Sciatic nerve (tissue), 2 donors: ENCODE measurements around the gene CCDC187. TPM values are rescaled to one million over a fixed set of nuclear protein-coding genes. Genes with fewer than 3 reads are reported as not detected.

Experiments
- ATAC-seq: fragments of 200-7000 bp; cut with Tn5 transposase; one replicate; pipeline ENCODE4 v1.9.1; 2020; ENCODE audit warnings: mild to moderate bottlenecking, moderate library complexity
- DNase-seq: peaks from one replicate; pipeline ENCODE4 v3.0.0-alpha.2; 2020; ENCODE audit warnings: low spot score
- intact Hi-C: fragments of 100-400 bp; cut with DNase I; formaldehyde crosslinking; loops from one replicate; pipeline ENCODE4 v1.14.2; 2022
- total RNA-seq: library from RNA; stranded (reverse); fragmentation: NEBNext Ultra II Directional; extraction: Animal tissue kit (Norgen Biotek cat#: 25700); gene quantifications from one replicate; pipeline ENCODE4 v1.2.1, GENCODE V29; 2021
- donor health status: DM: no; HTN: no; CAD: no.
- donor health status: DM: no; HTN: no; CAD: no.

CCDC187 gene
- total RNA-seq, 1 donor from 2014 or later = 0.13 TPM

GRCh38 chr9:136304981-136305380, 1.1 kb upstream of the CCDC187 start:
- intact Hi-C loops = no loop called here
- no peak for DNase-seq
- no peak for ATAC-seq

GRCh38 chr9:136304456-136304855, 562 bp upstream of the CCDC187 start:
- intact Hi-C loops = no loop called here
- DNase-seq (no peak), ATAC-seq (no peak)

- DNase-seq (no peak), ATAC-seq (no peak)
- intact Hi-C loops = no loop called here
Measured at GRCh38 chr9:136303066-136303824, 649 bp downstream of the CCDC187 start.

GRCh38 chr9:136302527-136302926, 1.4 kb downstream of the CCDC187 start:
- intact Hi-C loops = no loop called here
- DNase-seq (no peak), ATAC-seq (no peak)

- intact Hi-C loops = no loop called here
- ATAC-seq (no peak), DNase-seq (no peak)
Measured at GRCh38 chr9:136300866-136301265, 3.0 kb downstream of the CCDC187 start.

GRCh38 chr9:136300016-136300545, 3.8 kb downstream of the CCDC187 start:
- intact Hi-C loops = no loop called here
- DNase-seq (no peak), ATAC-seq (no peak)

GRCh38 chr9:136299541-136299940, 4.4 kb downstream of the CCDC187 start:
- ATAC-seq (no peak), DNase-seq (no peak)
- intact Hi-C loops = no loop called here

- no peak for DNase-seq
- no peak for ATAC-seq
- intact Hi-C loops = no loop called here
Measured at GRCh38 chr9:136299116-136299515, 4.8 kb downstream of the CCDC187 start.

GRCh38 chr9:136297766-136298735, 5.8 kb downstream of the CCDC187 start:
- DNase-seq (no peak), ATAC-seq (no peak)
- intact Hi-C loops = no loop called here

- intact Hi-C loops = no loop called here
- DNase-seq = no peak
Measured at GRCh38 chr9:136297016-136297691, 6.7 kb downstream of the CCDC187 start.

GRCh38 chr9:136296434-136297015, 7.4 kb downstream of the CCDC187 start:
- ATAC-seq = no peak
- intact Hi-C loops = no loop called here
- no peak for DNase-seq

More at GRCh38 chr9:136297016-136297691, 6.7 kb downstream of the CCDC187 start:
- ATAC-seq = no peak

GRCh38 chr9:136295542-136296433, 8.1 kb downstream of the CCDC187 start:
- DNase-seq (no peak), ATAC-seq (no peak)
- intact Hi-C loops = no loop called here

- no peak for DNase-seq
- intact Hi-C loops = no loop called here
- ATAC-seq = no peak
Measured at GRCh38 chr9:136295055-136295454, 8.8 kb downstream of the CCDC187 start.

- intact Hi-C loops = no loop called here
Measured at GRCh38 chr9:136294437-136294836, 9.5 kb downstream of the CCDC187 start.

GRCh38 chr9:136293476-136294077, 10.3 kb downstream of the CCDC187 start:
- ATAC-seq (no peak), DNase-seq (no peak)
- intact Hi-C loops = no loop called here

More at GRCh38 chr9:136294437-136294836, 9.5 kb downstream of the CCDC187 start:
- no peak for DNase-seq
- ATAC-seq = no peak

- ATAC-seq (no peak), DNase-seq (no peak)
- intact Hi-C loops = no loop called here
Measured at GRCh38 chr9:136292591-136293448, 11.1 kb downstream of the CCDC187 start.
